ENCODE results near the gene PPP6R2.

DNA sequence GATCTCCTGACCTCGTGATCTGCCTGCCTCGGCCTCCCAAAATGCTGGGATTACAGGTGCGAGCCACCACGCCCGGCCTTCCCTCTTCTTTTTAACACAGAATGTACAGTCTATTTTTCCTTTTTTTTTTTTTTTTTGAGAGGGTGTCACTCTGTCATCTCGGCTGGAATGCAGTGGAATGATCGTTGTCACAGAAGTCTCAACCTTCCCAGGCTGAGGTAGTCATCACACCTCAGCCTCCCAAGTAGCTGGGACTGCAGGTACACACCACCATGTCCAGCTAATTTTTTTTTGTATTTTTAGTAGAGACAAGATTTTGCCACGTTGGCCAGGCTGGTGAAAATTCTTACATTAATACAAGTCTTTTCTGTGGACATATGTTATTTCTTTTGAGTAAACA, 13.1 kb downstream of the PPP6R2 start:
- TF ChIP-seq TCF12 (IDR thresholded peaks at IDR 0.05; ENCODE audit: low read depth) (no peak), FOXM1 (IDR thresholded peaks at IDR 0.05; ENCODE audit: borderline replicate concordance, low read depth) (no peak), RAD21 (IDR thresholded peaks at IDR 0.05; ENCODE audit: low read depth) (no peak), USF1 (IDR thresholded peaks at IDR 0.05) (no peak), NFIC (IDR thresholded peaks at IDR 0.05) (no peak), REST (IDR thresholded peaks at IDR 0.05; ENCODE audit: low read depth) (no peak), EP300 (IDR thresholded peaks at IDR 0.05; ENCODE audit: borderline replicate concordance) (no peak), TAF1 (IDR thresholded peaks at IDR 0.05; ENCODE audit: low read depth) (no peak), CEBPB (IDR thresholded peaks at IDR 0.05) (no peak), YY1 (IDR thresholded peaks at IDR 0.05; ENCODE audit: low read depth) (no peak), ZBTB7A (IDR thresholded peaks at IDR 0.05; ENCODE audit: low read depth) (no peak), CREB1 (IDR thresholded peaks at IDR 0.05; ENCODE audit: low read depth) (no peak), EGR1 (IDR thresholded peaks at IDR 0.05) (no peak)
- TF ChIP-seq, protein P1, sequence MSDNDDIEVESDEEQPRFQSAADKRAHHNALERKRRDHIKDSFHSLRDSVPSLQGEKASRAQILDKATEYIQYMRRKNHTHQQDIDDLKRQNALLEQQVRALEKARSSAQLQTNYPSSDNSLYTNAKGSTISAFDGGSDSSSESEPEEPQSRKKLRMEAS (IDR thresholded peaks at IDR 0.05): no peak
